A673 (cell line): ENCODE measurements around the gene BMPR1A.

ENCODE experiments used
- EZH2 ChIP-seq: fragments of 200-600 bp; sonication (generic); IDR thresholded peaks from 2 replicates; pipeline ENCODE4 v1.6.1; 2017; ENCODE audit warnings: borderline replicate concordance, low read depth, mild to moderate bottlenecking, mixed read lengths, antibody characterized with exemption, low read length; ENCODE audit not compliant: poor library complexity, severe bottlenecking
- TF ChIP-seq, protein P1 (sequence below): fragments of 300-800, 200-600 bp; sonication (generic); conservative IDR thresholded peaks from 2 replicates; pipeline ENCODE4 v1.5.1; 2017; ENCODE audit warnings: low read depth, mild to moderate bottlenecking, antibody characterized with exemption, low read length, moderate library complexity, mixed read lengths

DNA sequence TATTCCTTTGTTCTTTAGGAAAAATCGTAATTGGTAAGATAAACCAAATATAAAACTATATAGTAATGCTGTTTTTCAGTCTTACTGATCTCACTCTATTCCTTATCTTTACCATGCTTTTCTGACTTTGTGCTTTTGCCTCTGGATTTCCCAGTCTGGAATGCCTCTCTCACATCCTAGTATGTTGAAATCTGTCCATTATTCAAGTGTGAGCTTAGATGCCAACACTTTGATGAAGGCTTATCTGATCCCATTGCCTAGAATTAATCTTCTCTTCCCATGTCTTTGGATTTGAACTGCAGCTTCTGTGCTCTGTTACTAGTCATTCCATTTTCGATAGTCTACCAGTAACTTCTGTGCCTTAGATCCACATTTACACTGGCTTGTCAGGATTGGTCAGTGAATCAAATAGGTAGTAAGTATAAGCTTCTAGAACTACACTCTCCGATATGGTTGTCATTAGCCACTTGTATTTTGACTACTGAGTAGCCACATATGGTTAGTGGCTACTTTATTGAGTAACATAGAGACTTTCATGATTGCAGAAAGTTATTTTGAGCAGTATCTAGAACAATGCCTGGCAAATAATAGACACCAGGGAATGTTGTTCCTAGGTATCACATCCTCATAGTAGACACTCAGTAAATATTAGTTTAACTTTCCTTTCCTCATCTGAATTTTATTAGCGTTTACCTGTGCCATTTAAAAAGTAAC is 92.9 kb downstream of the BMPR1A start:
- TF ChIP-seq, protein P1, sequence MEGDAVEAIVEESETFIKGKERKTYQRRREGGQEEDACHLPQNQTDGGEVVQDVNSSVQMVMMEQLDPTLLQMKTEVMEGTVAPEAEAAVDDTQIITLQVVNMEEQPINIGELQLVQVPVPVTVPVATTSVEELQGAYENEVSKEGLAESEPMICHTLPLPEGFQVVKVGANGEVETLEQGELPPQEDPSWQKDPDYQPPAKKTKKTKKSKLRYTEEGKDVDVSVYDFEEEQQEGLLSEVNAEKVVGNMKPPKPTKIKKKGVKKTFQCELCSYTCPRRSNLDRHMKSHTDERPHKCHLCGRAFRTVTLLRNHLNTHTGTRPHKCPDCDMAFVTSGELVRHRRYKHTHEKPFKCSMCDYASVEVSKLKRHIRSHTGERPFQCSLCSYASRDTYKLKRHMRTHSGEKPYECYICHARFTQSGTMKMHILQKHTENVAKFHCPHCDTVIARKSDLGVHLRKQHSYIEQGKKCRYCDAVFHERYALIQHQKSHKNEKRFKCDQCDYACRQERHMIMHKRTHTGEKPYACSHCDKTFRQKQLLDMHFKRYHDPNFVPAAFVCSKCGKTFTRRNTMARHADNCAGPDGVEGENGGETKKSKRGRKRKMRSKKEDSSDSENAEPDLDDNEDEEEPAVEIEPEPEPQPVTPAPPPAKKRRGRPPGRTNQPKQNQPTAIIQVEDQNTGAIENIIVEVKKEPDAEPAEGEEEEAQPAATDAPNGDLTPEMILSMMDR: no peak
- no peak for TF ChIP-seq EZH2
